ENCODE measurements around the gene LIPG. TPM values are rescaled to one million over a fixed set of nuclear protein-coding genes. Genes with fewer than 3 reads are reported as not detected.

LIPG gene
- total RNA-seq, 1 experiment from 2014 or later: 8.4 TPM

GRCh38 chr18:49534846-49535601 is 26.8 kb upstream of the LIPG start:
- H3K4me1 ChIP-seq (ENCODE audit: insufficient read depth, low read length, poor library complexity, severe bottlenecking): no peaks in the 10 kb centered on the region
- CTCF ChIA-PET: no interaction called here
- POLR2A ChIA-PET (ENCODE audit: low non-redundant PET): no interaction called here
- TF ChIP-seq CTCF (conservative IDR thresholded peaks at IDR 0.05; ENCODE audit: low read depth, low read length) (no peak), EZH2 (IDR thresholded peaks at IDR 0.05; ENCODE audit: borderline replicate concordance, low read depth, low read length, poor library complexity, severe bottlenecking) (no peak)
- H3K27ac ChIP-seq (ENCODE audit: low read depth, low read length, poor library complexity, severe bottlenecking): no peak overlapping the region
- BruUV-seq (replicated peaks): no TSS peak
- no peak for DNase-seq (ENCODE audit: low spot score)
- no peaks in the 10 kb centered on the region for H3K36me3 ChIP-seq (ENCODE audit: insufficient read depth, low read length, poor library complexity, severe bottlenecking)
- intact Hi-C loops (cut with micrococcal nuclease; ENCODE audit: unreplicated experiment): no loop called here
- no peak overlapping the region for H3K4me3 ChIP-seq (ENCODE audit: low read depth, low read length, poor library complexity, severe bottlenecking)
- no peaks in the 10 kb centered on the region for H3K27me3 ChIP-seq (replicated peaks; ENCODE audit: insufficient read depth, low read depth, low read length, poor library complexity)
- peaks cover 5% of the 10 kb centered on the region for H3K9me3 ChIP-seq (ENCODE audit: low read depth, low read length, poor library complexity, severe bottlenecking)

DNA sequence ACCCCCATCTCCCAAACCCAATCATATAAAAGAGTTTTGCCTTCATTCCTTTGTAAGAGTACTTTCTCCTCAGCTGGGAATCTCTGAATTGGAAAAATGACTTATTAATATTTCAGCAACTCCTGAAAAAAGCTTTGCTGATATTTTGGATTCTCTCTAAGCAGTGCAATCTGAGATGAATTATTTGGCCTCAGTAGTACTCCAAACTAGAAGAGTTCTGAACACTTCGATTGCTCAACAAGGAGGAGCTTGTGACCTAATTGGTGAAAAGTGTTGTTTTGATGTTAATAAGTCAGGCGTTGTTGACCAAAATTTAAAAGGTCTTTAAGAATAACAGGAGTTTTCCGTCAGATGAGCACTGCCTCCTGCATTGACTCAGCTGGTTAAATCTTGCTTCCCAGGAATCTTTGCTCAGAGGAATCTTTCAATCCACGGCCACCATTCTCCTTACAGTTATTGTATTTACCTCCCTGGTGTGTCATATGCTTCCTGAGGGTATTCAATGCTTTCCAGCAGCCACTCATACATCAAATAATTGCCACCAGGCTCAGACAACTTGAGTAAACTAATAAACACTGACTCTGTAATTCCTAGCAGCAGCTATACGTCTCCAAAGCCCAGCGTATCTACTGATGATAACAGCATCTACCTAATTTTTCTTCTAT is 24.5 kb upstream of the LIPG start:
- no TSS peak for BruUV-seq (replicated peaks)
- Histone ChIP-seq H3K4me3 (ENCODE audit: low read depth, low read length, poor library complexity, severe bottlenecking) (no peak overlapping the region), H3K36me3 (ENCODE audit: insufficient read depth, low read length, poor library complexity, severe bottlenecking) (no peaks in the 10 kb centered on the region), H3K9me3 (ENCODE audit: low read depth, low read length, poor library complexity, severe bottlenecking) (peaks cover 5% of the 10 kb centered on the region), H3K4me1 (ENCODE audit: insufficient read depth, low read length, poor library complexity, severe bottlenecking) (no peaks in the 10 kb centered on the region), H3K27ac (ENCODE audit: low read depth, low read length, poor library complexity, severe bottlenecking) (no peak overlapping the region), H3K27me3 (replicated peaks; ENCODE audit: insufficient read depth, low read depth, low read length, poor library complexity) (no peaks in the 10 kb centered on the region)
- POLR2A ChIA-PET (ENCODE audit: low non-redundant PET): no interaction called here
- TF ChIP-seq EZH2 (IDR thresholded peaks at IDR 0.05; ENCODE audit: borderline replicate concordance, low read depth, low read length, poor library complexity, severe bottlenecking) (no peak), CTCF (conservative IDR thresholded peaks at IDR 0.05; ENCODE audit: low read depth, low read length) (no peak)
- no peak for DNase-seq (ENCODE audit: low spot score)
- CTCF ChIA-PET: no interaction called here
- intact Hi-C loops (cut with micrococcal nuclease; ENCODE audit: unreplicated experiment): no loop called here

GRCh38 chr18:49544362-49544761 is 17.5 kb upstream of the LIPG start:
- intact Hi-C loops (cut with micrococcal nuclease; ENCODE audit: unreplicated experiment): no loop called here
- no peak for DNase-seq (ENCODE audit: low spot score)
- POLR2A ChIA-PET (ENCODE audit: low non-redundant PET): no interaction called here

More at GRCh38 chr18:49544362-49544761, 17.5 kb upstream of the LIPG start:
- CTCF ChIA-PET: no interaction called here
- Histone ChIP-seq H3K4me1 (ENCODE audit: insufficient read depth, low read length, poor library complexity, severe bottlenecking) (no peaks in the 10 kb centered on the region), H3K9me3 (ENCODE audit: low read depth, low read length, poor library complexity, severe bottlenecking) (no peaks in the 10 kb centered on the region), H3K36me3 (ENCODE audit: insufficient read depth, low read length, poor library complexity, severe bottlenecking) (no peaks in the 10 kb centered on the region), H3K27ac (ENCODE audit: low read depth, low read length, poor library complexity, severe bottlenecking) (no peak overlapping the region), H3K27me3 (replicated peaks; ENCODE audit: insufficient read depth, low read depth, low read length, poor library complexity) (no peaks in the 10 kb centered on the region), H3K4me3 (ENCODE audit: low read depth, low read length, poor library complexity, severe bottlenecking) (no peak overlapping the region)
- BruUV-seq (replicated peaks): no TSS peak
- TF ChIP-seq CTCF (conservative IDR thresholded peaks at IDR 0.05; ENCODE audit: low read depth, low read length) (no peak), EZH2 (IDR thresholded peaks at IDR 0.05; ENCODE audit: borderline replicate concordance, low read depth, low read length, poor library complexity, severe bottlenecking) (no peak)
